ENCODE results near the gene DNAJB4. TPM values are rescaled to one million over a fixed set of nuclear protein-coding genes. Genes with fewer than 3 reads are reported as not detected.

The DNAJB4 gene
- total RNA-seq, 3 donors from 2014 or later (not counting 1 experiment from before 2014, with no cell fraction given), result 26.8 to 30.7 (median 28.2) TPM

- Mint-ChIP-seq H3K27ac (no peak overlapping the region), H3K36me3 (no peaks in the 10 kb centered on the region), H3K4me1 (peaks cover 23 to 32% of the 10 kb centered on the region in 2 donors), H3K9me3 (no peaks in the 10 kb centered on the region), H3K4me3 (no peak overlapping the region), H3K27me3 (ENCODE audit: low read depth in 2 of 2) (no peaks in the 10 kb centered on the region)
- DNase-seq, result no peak
- intact Hi-C loops (cut with micrococcal nuclease), result no loop called here
- no peak overlapping the region for H3K4me3 ChIP-seq (ENCODE audit: low read length)
- no peaks in the 10 kb centered on the region for H3K4me1 ChIP-seq (ENCODE audit: control insufficient read depth, insufficient read depth, low read length)
- H3K27ac ChIP-seq (ENCODE audit: low read length), result no peak overlapping the region
- no peaks in the 10 kb centered on the region for H3K27me3 ChIP-seq (ENCODE audit: control insufficient read depth, insufficient read depth, low read length)
- no peaks in the 10 kb centered on the region for H3K9me3 ChIP-seq (ENCODE audit: control insufficient read depth, insufficient read depth, low read length)
- TF ChIP-seq CTCF (IDR thresholded peaks at IDR 0.05), result no peak
- 97% methylated on average over 2 of the region's 3 CpGs for WGBS (ENCODE audit: insufficient coverage)
- ATAC-seq, result no peak
- peaks cover under 1% of the 10 kb centered on the region for H3K36me3 ChIP-seq (ENCODE audit: control insufficient read depth, insufficient read depth, low read length)
Observed at GRCh38 chr1:78009276-78009675, 4.5 kb downstream of the DNAJB4 start.

- H3K9me3 Mint-ChIP-seq, result no peaks in the 10 kb centered on the region
- H3K4me1 ChIP-seq (ENCODE audit: control insufficient read depth, insufficient read depth, low read length), result no peaks in the 10 kb centered on the region
- 100% methylated on average over 2 of the region's 3 CpGs for WGBS (ENCODE audit: insufficient coverage)
- no peaks in the 10 kb centered on the region for H3K9me3 ChIP-seq (ENCODE audit: control insufficient read depth, insufficient read depth, low read length)
- DNase-seq (no peak), ATAC-seq (no peak)
- peaks cover 18 to 26% of the 10 kb centered on the region in 2 donors for H3K4me1 Mint-ChIP-seq
- no peak overlapping the region for H3K27ac ChIP-seq (ENCODE audit: low read length)
- no peak overlapping the region for H3K27ac Mint-ChIP-seq
- TF ChIP-seq CTCF (IDR thresholded peaks at IDR 0.05), result no peak
- H3K4me3 ChIP-seq (ENCODE audit: low read length), result no peak overlapping the region
- H3K27me3 Mint-ChIP-seq (ENCODE audit: low read depth in 2 of 2), result no peaks in the 10 kb centered on the region
- no peaks in the 10 kb centered on the region for H3K27me3 ChIP-seq (ENCODE audit: control insufficient read depth, insufficient read depth, low read length)
- H3K36me3 Mint-ChIP-seq, result no peaks in the 10 kb centered on the region
- peaks cover 2% of the 10 kb centered on the region for H3K36me3 ChIP-seq (ENCODE audit: control insufficient read depth, insufficient read depth, low read length)
- intact Hi-C loops (cut with micrococcal nuclease), result no loop called here
- no peak overlapping the region for H3K4me3 Mint-ChIP-seq
Observed at GRCh38 chr1:78009836-78010235, 5.1 kb downstream of the DNAJB4 start.

GRCh38 chr1:78011050-78011449 lies 6.3 kb downstream of the DNAJB4 start:
- intact Hi-C loops (cut with micrococcal nuclease), result no loop called here
- Histone ChIP-seq H3K27me3 (ENCODE audit: control insufficient read depth, insufficient read depth, low read length) (no peaks in the 10 kb centered on the region), H3K27ac (ENCODE audit: low read length) (no peak overlapping the region), H3K4me1 (ENCODE audit: control insufficient read depth, insufficient read depth, low read length) (no peaks in the 10 kb centered on the region), H3K36me3 (ENCODE audit: control insufficient read depth, insufficient read depth, low read length) (peaks cover 2% of the 10 kb centered on the region), H3K9me3 (ENCODE audit: control insufficient read depth, insufficient read depth, low read length) (no peaks in the 10 kb centered on the region), H3K4me3 (ENCODE audit: low read length) (no peak overlapping the region)
- Mint-ChIP-seq H3K36me3 (no peaks in the 10 kb centered on the region), H3K27ac (no peak overlapping the region), H3K4me1 (peaks cover 6 to 16% of the 10 kb centered on the region in 2 donors), H3K4me3 (no peak overlapping the region), H3K9me3 (no peaks in the 10 kb centered on the region), H3K27me3 (ENCODE audit: low read depth in 2 of 2) (no peaks in the 10 kb centered on the region)
- ATAC-seq, result no peak
- TF ChIP-seq CTCF (IDR thresholded peaks at IDR 0.05), result no peak
- no peak for DNase-seq
- WGBS (ENCODE audit: insufficient coverage), result no CpG with 5 or more reads among the region's 2 CpGs

GRCh38 chr1:78015148-78015547 lies 10.4 kb downstream of the DNAJB4 start:
- Histone ChIP-seq H3K4me1 (ENCODE audit: control insufficient read depth, insufficient read depth, low read length) (no peaks in the 10 kb centered on the region), H3K27me3 (ENCODE audit: control insufficient read depth, insufficient read depth, low read length) (no peaks in the 10 kb centered on the region), H3K36me3 (ENCODE audit: control insufficient read depth, insufficient read depth, low read length) (peaks cover 2% of the 10 kb centered on the region), H3K4me3 (ENCODE audit: low read length) (no peak overlapping the region), H3K27ac (ENCODE audit: low read length) (no peak overlapping the region), H3K9me3 (ENCODE audit: control insufficient read depth, insufficient read depth, low read length) (no peaks in the 10 kb centered on the region)
- Mint-ChIP-seq H3K27me3 (ENCODE audit: low read depth in 2 of 2) (no peaks in the 10 kb centered on the region), H3K4me1 (no peaks in the 10 kb centered on the region), H3K9me3 (no peaks in the 10 kb centered on the region), H3K36me3 (no peaks in the 10 kb centered on the region), H3K4me3 (no peak overlapping the region), H3K27ac (no peak overlapping the region)
- DNase-seq (no peak), ATAC-seq (no peak)
- no peak for TF ChIP-seq CTCF (IDR thresholded peaks at IDR 0.05)
- intact Hi-C loops (cut with micrococcal nuclease), result no loop called here
